ENCODE results near the gene RBFOX2.

The RBFOX2 gene

DNA sequence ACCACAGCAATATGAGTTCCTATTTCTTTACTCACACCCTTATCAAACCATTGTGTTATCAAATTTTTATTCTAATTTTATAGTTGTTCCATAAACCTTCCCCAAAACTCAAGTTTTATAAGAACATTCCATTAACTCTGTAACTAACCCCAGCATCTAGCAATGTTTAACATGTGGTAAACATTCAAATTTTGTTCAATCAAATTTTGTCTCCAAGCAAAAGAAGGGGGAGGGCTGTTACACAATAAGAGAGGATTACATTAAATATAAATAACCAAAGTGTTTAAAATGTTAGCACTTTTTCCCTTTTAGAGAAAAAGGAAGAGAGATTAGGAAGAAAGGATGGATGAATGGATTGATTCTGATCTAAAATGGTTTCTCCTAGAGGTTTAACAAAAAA lies 20.5 kb downstream of the RBFOX2 start:
- TF ChIP-seq, protein P1, sequence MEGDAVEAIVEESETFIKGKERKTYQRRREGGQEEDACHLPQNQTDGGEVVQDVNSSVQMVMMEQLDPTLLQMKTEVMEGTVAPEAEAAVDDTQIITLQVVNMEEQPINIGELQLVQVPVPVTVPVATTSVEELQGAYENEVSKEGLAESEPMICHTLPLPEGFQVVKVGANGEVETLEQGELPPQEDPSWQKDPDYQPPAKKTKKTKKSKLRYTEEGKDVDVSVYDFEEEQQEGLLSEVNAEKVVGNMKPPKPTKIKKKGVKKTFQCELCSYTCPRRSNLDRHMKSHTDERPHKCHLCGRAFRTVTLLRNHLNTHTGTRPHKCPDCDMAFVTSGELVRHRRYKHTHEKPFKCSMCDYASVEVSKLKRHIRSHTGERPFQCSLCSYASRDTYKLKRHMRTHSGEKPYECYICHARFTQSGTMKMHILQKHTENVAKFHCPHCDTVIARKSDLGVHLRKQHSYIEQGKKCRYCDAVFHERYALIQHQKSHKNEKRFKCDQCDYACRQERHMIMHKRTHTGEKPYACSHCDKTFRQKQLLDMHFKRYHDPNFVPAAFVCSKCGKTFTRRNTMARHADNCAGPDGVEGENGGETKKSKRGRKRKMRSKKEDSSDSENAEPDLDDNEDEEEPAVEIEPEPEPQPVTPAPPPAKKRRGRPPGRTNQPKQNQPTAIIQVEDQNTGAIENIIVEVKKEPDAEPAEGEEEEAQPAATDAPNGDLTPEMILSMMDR (conservative IDR thresholded peaks at IDR 0.05): no peak
- H3K27ac ChIP-seq: no peak overlapping the region

DNA sequence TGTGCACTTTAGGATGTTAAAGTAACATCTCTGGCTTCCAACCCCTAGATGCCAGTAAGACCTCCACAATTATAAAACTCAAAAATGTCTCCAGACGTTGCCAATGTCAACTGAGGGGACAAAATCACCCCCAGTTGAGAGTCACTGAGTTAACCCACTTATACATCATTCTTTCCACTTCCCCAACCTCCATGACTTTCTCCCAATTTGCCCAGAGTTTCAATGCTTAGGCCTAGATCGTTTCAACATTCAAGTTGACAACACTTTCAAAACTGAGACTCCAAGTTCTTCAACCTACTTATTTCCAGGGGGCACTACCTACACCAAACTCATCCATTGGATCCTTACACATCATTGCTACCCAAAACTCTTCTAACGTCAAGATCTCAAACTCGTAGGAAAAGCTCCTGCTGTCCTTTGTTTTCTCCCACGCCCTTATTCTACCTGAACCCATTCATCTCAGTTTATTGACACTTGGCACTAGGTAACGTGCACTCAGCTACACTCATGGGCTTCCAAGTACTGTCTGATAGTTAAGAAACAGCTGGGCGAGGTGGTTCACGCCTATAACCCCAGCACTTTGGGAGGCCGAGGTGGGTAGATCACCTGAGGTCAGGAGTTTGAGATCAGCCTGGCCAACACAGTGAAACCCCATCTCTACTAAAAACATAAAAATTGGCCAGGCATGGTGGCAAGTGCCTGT lies 24.5 kb downstream of the RBFOX2 start:
- no peak overlapping the region for H3K27ac ChIP-seq
- TF ChIP-seq, protein P1 (conservative IDR thresholded peaks at IDR 0.05): no peak

GRCh38 chr22:36002718-36003260 lies 25.8 kb downstream of the RBFOX2 start:
- TF ChIP-seq, protein P1 (conservative IDR thresholded peaks at IDR 0.05): no peak
- H3K27ac ChIP-seq: no peak overlapping the region

- H3K27ac ChIP-seq: no peak overlapping the region
- TF ChIP-seq, protein P1 (conservative IDR thresholded peaks at IDR 0.05): no peak
Observed at GRCh38 chr22:36002084-36002483, 26.5 kb downstream of the RBFOX2 start.

- no peak overlapping the region for H3K27ac ChIP-seq
- TF ChIP-seq, protein P1 (conservative IDR thresholded peaks at IDR 0.05): no peak
Observed at GRCh38 chr22:35998748-35999147, 29.9 kb downstream of the RBFOX2 start.

- H3K27ac ChIP-seq: no peak overlapping the region
- TF ChIP-seq, protein P1 (conservative IDR thresholded peaks at IDR 0.05): no peak
Observed at GRCh38 chr22:35997438-35997837, 31.2 kb downstream of the RBFOX2 start.

DNA sequence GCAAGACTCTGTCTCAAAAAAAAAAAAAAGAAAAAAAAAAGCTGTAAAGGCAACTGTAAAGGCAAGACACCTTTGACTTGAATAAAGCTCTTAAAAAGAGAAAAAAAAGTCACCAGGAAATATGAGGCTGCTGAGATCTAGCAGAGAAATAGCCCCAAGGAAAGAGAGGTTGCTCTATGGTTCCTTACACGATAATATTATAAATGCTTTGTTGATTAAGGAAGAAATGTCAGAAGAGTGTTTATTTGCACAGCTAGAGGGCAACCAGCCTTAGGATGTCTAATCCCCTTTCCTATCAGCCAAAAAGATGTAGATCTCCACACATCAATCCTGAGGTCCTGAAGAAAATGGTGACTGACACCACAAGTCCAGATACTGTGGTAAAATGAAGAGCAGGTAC lies 32.0 kb downstream of the RBFOX2 start:
- no peak overlapping the region for H3K27ac ChIP-seq
- TF ChIP-seq, protein P1 (conservative IDR thresholded peaks at IDR 0.05): no peak
